GM12878 (cell line): ENCODE results near the gene MPZL1. TPM values are rescaled to one million over a fixed set of nuclear protein-coding genes. Genes with fewer than 3 reads are reported as not detected.

Experiments used
- BRCA1 ChIP-seq: IDR thresholded peaks from 2 replicates; pipeline ENCODE4 v1.6.1; 2011; ENCODE audit warnings: low read depth, low read length, improper control_type of control experiment
- CEBPB ChIP-seq, 2 experiments: fragments of 150-350 bp in 1 of 2; IDR thresholded peaks; 2 replicates each; pipeline ENCODE4 v1.6.1; 2012 to 2014; ENCODE audit warnings: low read depth in 2 of 2, low read length in 2 of 2, borderline replicate concordance in 1 of 2, inconsistent platforms in 1 of 2
- EED ChIP-seq: sonication (generic); IDR thresholded peaks from 2 replicates; pipeline ENCODE4 v1.6.1; 2016; ENCODE audit warnings: antibody characterized with exemption, low read depth
- HDGF ChIP-seq: fragments of 450-650 bp; IDR thresholded peaks from 2 replicates; pipeline ENCODE4 v1.6.1; 2016; ENCODE audit warnings: antibody characterized with exemption
- KDM1A ChIP-seq: fragments of 200-600 bp; sonication (generic); IDR thresholded peaks from 2 replicates; pipeline ENCODE4 v1.6.1; 2016; ENCODE audit warnings: borderline replicate concordance
- MLLT1 ChIP-seq: fragments of 450-650 bp; IDR thresholded peaks from 2 replicates; pipeline ENCODE4 v1.6.1; 2016; ENCODE audit warnings: mild to moderate bottlenecking
- NRF1 ChIP-seq: conservative IDR thresholded peaks from 2 replicates; pipeline ENCODE4 v1.6.1; 2011; ENCODE audit warnings: mild to moderate bottlenecking, low read depth, low read length, improper control_type of control experiment
- RBBP5 ChIP-seq: fragments of 200-600 bp; sonication (generic); conservative IDR thresholded peaks from 2 replicates; pipeline ENCODE4 v1.6.1; 2016
- SMC3 ChIP-seq: IDR thresholded peaks from 2 replicates; pipeline ENCODE4 v1.6.1; 2011; ENCODE audit warnings: low read length, improper control_type of control experiment, borderline replicate concordance
- SREBF1 ChIP-seq: IDR thresholded peaks from 2 replicates; pipeline ENCODE4 v1.6.1; 2012; ENCODE audit warnings: mild to moderate bottlenecking, low read length
- SREBF2 ChIP-seq: IDR thresholded peaks from 2 replicates; pipeline ENCODE4 v1.6.1; 2012; ENCODE audit warnings: mild to moderate bottlenecking, low read length
- SRF ChIP-seq, 2 experiments: IDR thresholded peaks; 2 replicates each; pipeline ENCODE4 v1.6.1; 2011; ENCODE audit warnings: low read depth in 2 of 2, low read length in 2 of 2, mild to moderate bottlenecking in 1 of 2, moderate library complexity in 1 of 2
- SUPT20H ChIP-seq: IDR thresholded peaks from 2 replicates; pipeline ENCODE4 v1.6.1; 2011; ENCODE audit warnings: low read depth, mild to moderate bottlenecking, low read length, moderate library complexity, borderline replicate concordance; ENCODE audit not compliant: control insufficient read depth
- USF1 ChIP-seq: IDR thresholded peaks from 2 replicates; pipeline ENCODE4 v1.6.1; 2011; ENCODE audit warnings: borderline replicate concordance, low read depth, mild to moderate bottlenecking, moderate library complexity, mixed read lengths, low read length; ENCODE audit not compliant: insufficient read depth; ENCODE audit errors: extremely low read length
- YBX1 ChIP-seq: fragments of 450-650 bp; IDR thresholded peaks from 2 replicates; pipeline ENCODE4 v1.6.1; 2016; ENCODE audit warnings: antibody characterized with exemption
- YY1 ChIP-seq: IDR thresholded peaks from 2 replicates; pipeline ENCODE4 v1.6.1; 2011; ENCODE audit warnings: low read depth, mild to moderate bottlenecking, low read length
- polyA plus RNA-seq, 11 experiments: library from polyadenylated mRNA; depleted of rRNA in 4 of 11; unstranded in 6 of 11; stranded (reverse) in 5 of 11; fragments of >200 nt; fragmentation: Nextera tagmentation in 4 of 11; fragmentation: Illumina TruSeq in 1 of 11; extraction: Ambion mirVana in 4 of 11; extraction: Trizol in 1 of 11; gene quantifications; 1 replicate in 1 of 11; 2 replicates in 10 of 11; pipeline versions ENCODE4 v1.2.1 to v1.2.3, GENCODE V29; 2011 to 2016; ENCODE audit warnings: inconsistent platforms in 2 of 11, missing spikeins in 2 of 11, low read depth in 1 of 11
- total RNA-seq, 4 experiments: library from RNA; depleted of rRNA in 3 of 4; stranded (reverse); fragments of >200 nt in 3 of 4; fragmentation: Illumina TruSeq in 1 of 4; extraction: Trizol in 1 of 4; gene quantifications; 2 replicates each; pipeline versions ENCODE4 v1.2.1 to v1.2.3, GENCODE V29; 2013 to 2021
- TF ChIP-seq, protein P1 (sequence below): fragments of 450-650 bp; IDR thresholded peaks from 2 replicates; pipeline ENCODE4 v1.6.1; 2017; ENCODE audit warnings: mild to moderate bottlenecking, low read depth, inconsistent platforms; ENCODE audit not compliant: poor library complexity, severe bottlenecking
- TF ChIP-seq, protein P2 (sequence below): fragments of 450-650 bp; IDR thresholded peaks from 2 replicates; pipeline ENCODE4 v1.6.1; 2017; ENCODE audit warnings: antibody characterized with exemption, mild to moderate bottlenecking, moderate library complexity

The MPZL1 gene
- total and polyA plus RNA-seq, 10 of the 15 experiments (the other 5 are each of a cell fraction or from before 2014, with no cell fraction given): 9.8 to 60.9 (median 45.9) TPM

DNA sequence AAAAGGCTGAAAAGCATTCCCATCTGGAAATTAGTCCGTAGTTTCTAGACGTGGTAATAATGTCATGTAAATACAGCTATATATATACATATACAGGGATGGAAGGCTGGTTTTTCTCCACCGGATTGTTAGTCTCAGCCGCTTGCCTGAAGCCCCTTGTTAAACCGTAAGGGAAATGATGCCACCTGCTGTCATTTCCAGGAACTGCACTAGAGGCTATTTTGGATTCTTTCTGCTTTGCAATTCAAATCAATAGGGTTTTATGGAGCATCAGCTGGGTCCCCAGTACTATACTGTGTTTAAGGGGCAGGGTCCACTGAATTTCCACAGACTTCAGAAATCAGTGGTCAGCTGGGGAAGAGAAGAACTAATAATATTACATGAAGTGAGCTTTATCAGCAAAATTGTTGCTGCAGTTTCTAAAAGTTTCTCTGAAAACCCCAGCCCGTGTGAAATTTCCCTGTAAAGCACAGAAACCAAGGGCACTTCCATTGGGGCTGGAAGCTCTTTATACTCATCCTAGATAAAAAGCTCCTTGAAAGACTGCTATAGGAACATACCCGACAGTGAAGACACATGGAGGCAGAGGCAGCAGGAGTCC, 33.8 kb upstream of the MPZL1 start (continued):
- TF ChIP-seq, protein P1, sequence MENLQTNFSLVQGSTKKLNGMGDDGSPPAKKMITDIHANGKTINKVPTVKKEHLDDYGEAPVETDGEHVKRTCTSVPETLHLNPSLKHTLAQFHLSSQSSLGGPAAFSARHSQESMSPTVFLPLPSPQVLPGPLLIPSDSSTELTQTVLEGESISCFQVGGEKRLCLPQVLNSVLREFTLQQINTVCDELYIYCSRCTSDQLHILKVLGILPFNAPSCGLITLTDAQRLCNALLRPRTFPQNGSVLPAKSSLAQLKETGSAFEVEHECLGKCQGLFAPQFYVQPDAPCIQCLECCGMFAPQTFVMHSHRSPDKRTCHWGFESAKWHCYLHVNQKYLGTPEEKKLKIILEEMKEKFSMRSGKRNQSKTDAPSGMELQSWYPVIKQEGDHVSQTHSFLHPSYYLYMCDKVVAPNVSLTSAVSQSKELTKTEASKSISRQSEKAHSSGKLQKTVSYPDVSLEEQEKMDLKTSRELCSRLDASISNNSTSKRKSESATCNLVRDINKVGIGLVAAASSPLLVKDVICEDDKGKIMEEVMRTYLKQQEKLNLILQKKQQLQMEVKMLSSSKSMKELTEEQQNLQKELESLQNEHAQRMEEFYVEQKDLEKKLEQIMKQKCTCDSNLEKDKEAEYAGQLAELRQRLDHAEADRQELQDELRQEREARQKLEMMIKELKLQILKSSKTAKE: no peak
- TF ChIP-seq BRCA1 (no peak), RBBP5 (no peak), KDM1A (no peak), NRF1 (no peak), HDGF (no peak), SRF (IDR thresholded peaks at IDR 0.05; ENCODE audit: low read depth in 2 of 2, low read length in 2 of 2) (no peak), SMC3 (peak; percentile 99), CEBPB (IDR thresholded peaks at IDR 0.05; ENCODE audit: borderline replicate concordance in 1 of 2, low read depth in 2 of 2, low read length in 2 of 2) (no peak), YY1 (0 out of 2 replicates have a peak, but pooled peaks have one; percentile 48), USF1 (no peak), YBX1 (no peak), SREBF1 (no peak), SREBF2 (no peak), EED (no peak), MLLT1 (no peak), SUPT20H (no peak)
- TF ChIP-seq, protein P2, sequence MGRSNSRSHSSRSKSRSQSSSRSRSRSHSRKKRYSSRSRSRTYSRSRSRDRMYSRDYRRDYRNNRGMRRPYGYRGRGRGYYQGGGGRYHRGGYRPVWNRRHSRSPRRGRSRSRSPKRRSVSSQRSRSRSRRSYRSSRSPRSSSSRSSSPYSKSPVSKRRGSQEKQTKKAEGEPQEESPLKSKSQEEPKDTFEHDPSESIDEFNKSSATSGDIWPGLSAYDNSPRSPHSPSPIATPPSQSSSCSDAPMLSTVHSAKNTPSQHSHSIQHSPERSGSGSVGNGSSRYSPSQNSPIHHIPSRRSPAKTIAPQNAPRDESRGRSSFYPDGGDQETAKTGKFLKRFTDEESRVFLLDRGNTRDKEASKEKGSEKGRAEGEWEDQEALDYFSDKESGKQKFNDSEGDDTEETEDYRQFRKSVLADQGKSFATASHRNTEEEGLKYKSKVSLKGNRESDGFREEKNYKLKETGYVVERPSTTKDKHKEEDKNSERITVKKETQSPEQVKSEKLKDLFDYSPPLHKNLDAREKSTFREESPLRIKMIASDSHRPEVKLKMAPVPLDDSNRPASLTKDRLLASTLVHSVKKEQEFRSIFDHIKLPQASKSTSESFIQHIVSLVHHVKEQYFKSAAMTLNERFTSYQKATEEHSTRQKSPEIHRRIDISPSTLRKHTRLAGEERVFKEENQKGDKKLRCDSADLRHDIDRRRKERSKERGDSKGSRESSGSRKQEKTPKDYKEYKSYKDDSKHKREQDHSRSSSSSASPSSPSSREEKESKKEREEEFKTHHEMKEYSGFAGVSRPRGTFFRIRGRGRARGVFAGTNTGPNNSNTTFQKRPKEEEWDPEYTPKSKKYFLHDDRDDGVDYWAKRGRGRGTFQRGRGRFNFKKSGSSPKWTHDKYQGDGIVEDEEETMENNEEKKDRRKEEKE: no peak
